ENCODE results near the gene TOMM7.

- TF ChIP-seq POLR2AphosphoS5 (IDR thresholded peaks at IDR 0.05; ENCODE audit: low read depth): no peak
- TF ChIP-seq CTCF (IDR thresholded peaks at IDR 0.05; ENCODE audit: insufficient read depth, low read length): no peak
- TF ChIP-seq REST (IDR thresholded peaks at IDR 0.05; ENCODE audit: insufficient replicate concordance, low read depth): no peak
- no peak for TF ChIP-seq SPI1 (IDR thresholded peaks at IDR 0.05; ENCODE audit: borderline replicate concordance, low read depth)
- no peak for TF ChIP-seq GABPA (IDR thresholded peaks at IDR 0.05; ENCODE audit: low read depth)
Observed at GRCh38 chr7:22810843-22811242, 11.8 kb downstream of the TOMM7 start.
